Measurements from ENCODE around the gene CAB39L. TPM values are rescaled to one million over a fixed set of nuclear protein-coding genes. Genes with fewer than 3 reads are reported as not detected.

CAB39L gene
- total and polyA plus RNA-seq, 9 of the 15 experiments (the other 6 are each of a cell fraction or from before 2014, with no cell fraction given) = 1.1 to 4.2 (median 2.6) TPM

- 65% methylated on average over 6 of the region's 6 CpGs for WGBS (ENCODE audit: insufficient coverage, low coverage, missing lambda C conversion rate)
- intact Hi-C loops (cut with micrococcal nuclease) (no loop called here), in situ Hi-C loops (cut with MboI) (loop anchor here (5.0 to 10.0 kb wide), 2 partner anchors 127 to 305 kb away; no protein-coding TSS in a partner anchor)
- no peak overlapping the region for H2AFZ ChIP-seq (ENCODE audit: low read depth, low read length)
- DNase-seq (ENCODE audit: extremely low read depth in 1 of 4, low spot score in 3 of 4) = no peak
- H3K4me3 ChIP-seq = no peak overlapping the region
- no peak overlapping the region for H3K4me2 ChIP-seq (ENCODE audit: insufficient read depth, low read length)
- CTCF ChIA-PET (ENCODE audit: low intra/inter-chr PET ratio) = no interaction called here
- no peaks in the 10 kb centered on the region for H3K9me3 ChIP-seq (replicated peaks; ENCODE audit: control insufficient read depth, insufficient read depth, low read depth, low read length)
- H3K4me1 ChIP-seq (replicated peaks in 1 of 2; ENCODE audit: control insufficient read depth in 2 of 2, insufficient read depth in 2 of 2, low read length in 2 of 2) = peaks cover 0 to 6% of the 10 kb centered on the region in 2 experiments; a peak in 3 of 5 replicates
- H3K27ac ChIP-seq (ENCODE audit: extremely low read depth, low read depth, low read length) = no peak overlapping the region
- POLR2A ChIA-PET = interaction anchor here (0.7 kb wide), 1 partner anchor 57 kb away, joined by 3 read pairs; no protein-coding TSS in a partner anchor
- no peaks in the 10 kb centered on the region for H4K20me1 ChIP-seq (replicated peaks; ENCODE audit: control insufficient read depth, insufficient read depth, low read length)
- no peaks in the 10 kb centered on the region for H3K36me3 ChIP-seq (ENCODE audit: control insufficient read depth, insufficient read depth, low read length)
- ATAC-seq = no peak
- FAIRE-seq = no peak
- H3K9ac ChIP-seq (ENCODE audit: insufficient read depth in 1 of 2, low read depth in 2 of 2, low read length in 2 of 2) = no peak overlapping the region
- H3K27me3 ChIP-seq (ENCODE audit: control insufficient read depth in 2 of 2, insufficient read depth in 2 of 2, low read length in 2 of 2) = no peaks in the 10 kb centered on the region
- no peaks in the 10 kb centered on the region for H3K9me1 ChIP-seq (ENCODE audit: control insufficient read depth, insufficient read depth, low read length)
- no peaks in the 10 kb centered on the region for H3K79me2 ChIP-seq (ENCODE audit: control insufficient read depth, insufficient read depth, low read length)
- BruUV-seq (replicated peaks) = no TSS peak
- TF ChIP-seq, protein P1, sequence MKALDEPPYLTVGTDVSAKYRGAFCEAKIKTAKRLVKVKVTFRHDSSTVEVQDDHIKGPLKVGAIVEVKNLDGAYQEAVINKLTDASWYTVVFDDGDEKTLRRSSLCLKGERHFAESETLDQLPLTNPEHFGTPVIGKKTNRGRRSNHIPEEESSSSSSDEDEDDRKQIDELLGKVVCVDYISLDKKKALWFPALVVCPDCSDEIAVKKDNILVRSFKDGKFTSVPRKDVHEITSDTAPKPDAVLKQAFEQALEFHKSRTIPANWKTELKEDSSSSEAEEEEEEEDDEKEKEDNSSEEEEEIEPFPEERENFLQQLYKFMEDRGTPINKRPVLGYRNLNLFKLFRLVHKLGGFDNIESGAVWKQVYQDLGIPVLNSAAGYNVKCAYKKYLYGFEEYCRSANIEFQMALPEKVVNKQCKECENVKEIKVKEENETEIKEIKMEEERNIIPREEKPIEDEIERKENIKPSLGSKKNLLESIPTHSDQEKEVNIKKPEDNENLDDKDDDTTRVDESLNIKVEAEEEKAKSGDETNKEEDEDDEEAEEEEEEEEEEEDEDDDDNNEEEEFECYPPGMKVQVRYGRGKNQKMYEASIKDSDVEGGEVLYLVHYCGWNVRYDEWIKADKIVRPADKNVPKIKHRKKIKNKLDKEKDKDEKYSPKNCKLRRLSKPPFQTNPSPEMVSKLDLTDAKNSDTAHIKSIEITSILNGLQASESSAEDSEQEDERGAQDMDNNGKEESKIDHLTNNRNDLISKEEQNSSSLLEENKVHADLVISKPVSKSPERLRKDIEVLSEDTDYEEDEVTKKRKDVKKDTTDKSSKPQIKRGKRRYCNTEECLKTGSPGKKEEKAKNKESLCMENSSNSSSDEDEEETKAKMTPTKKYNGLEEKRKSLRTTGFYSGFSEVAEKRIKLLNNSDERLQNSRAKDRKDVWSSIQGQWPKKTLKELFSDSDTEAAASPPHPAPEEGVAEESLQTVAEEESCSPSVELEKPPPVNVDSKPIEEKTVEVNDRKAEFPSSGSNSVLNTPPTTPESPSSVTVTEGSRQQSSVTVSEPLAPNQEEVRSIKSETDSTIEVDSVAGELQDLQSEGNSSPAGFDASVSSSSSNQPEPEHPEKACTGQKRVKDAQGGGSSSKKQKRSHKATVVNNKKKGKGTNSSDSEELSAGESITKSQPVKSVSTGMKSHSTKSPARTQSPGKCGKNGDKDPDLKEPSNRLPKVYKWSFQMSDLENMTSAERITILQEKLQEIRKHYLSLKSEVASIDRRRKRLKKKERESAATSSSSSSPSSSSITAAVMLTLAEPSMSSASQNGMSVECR (CRISPR knock-in tag; IDR thresholded peaks at IDR 0.05) = no peak
- no peak for TF ChIP-seq RAD51 (IDR thresholded peaks at IDR 0.05; ENCODE audit: borderline replicate concordance, low read depth)
- TF ChIP-seq MAFG (tag; conservative IDR thresholded peaks at IDR 0.05) = no peak
- TF ChIP-seq ZNF436 (CRISPR knock-in tag; IDR thresholded peaks at IDR 0.05) = no peak
- no peak for TF ChIP-seq E2F8 (IDR thresholded peaks at IDR 0.05; ENCODE audit: low read depth, partially characterized antibody)
- no peak for TF ChIP-seq SMC3 (conservative IDR thresholded peaks at IDR 0.05; ENCODE audit: insufficient read depth, low read depth, low read length)
- no peak for TF ChIP-seq TCF3 (CRISPR knock-in tag; IDR thresholded peaks at IDR 0.05)
- TF ChIP-seq ZNF584 (CRISPR knock-in tag; IDR thresholded peaks at IDR 0.05; ENCODE audit: low read depth) = no peak
- TF ChIP-seq ZNF224 (CRISPR knock-in tag; IDR thresholded peaks at IDR 0.05) = no peak
- no peak for TF ChIP-seq MCM7 (IDR thresholded peaks at IDR 0.05)
- no peak for TF ChIP-seq CREM (IDR thresholded peaks at IDR 0.05; ENCODE audit: low read depth)
- TF ChIP-seq, protein P2, sequence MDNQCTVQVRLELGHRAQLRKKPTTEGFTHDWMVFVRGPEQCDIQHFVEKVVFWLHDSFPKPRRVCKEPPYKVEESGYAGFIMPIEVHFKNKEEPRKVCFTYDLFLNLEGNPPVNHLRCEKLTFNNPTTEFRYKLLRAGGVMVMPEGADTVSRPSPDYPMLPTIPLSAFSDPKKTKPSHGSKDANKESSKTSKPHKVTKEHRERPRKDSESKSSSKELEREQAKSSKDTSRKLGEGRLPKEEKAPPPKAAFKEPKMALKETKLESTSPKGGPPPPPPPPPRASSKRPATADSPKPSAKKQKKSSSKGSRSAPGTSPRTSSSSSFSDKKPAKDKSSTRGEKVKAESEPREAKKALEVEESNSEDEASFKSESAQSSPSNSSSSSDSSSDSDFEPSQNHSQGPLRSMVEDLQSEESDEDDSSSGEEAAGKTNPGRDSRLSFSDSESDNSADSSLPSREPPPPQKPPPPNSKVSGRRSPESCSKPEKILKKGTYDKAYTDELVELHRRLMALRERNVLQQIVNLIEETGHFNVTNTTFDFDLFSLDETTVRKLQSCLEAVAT (IDR thresholded peaks at IDR 0.05) = no peak
- TF ChIP-seq, protein P3, sequence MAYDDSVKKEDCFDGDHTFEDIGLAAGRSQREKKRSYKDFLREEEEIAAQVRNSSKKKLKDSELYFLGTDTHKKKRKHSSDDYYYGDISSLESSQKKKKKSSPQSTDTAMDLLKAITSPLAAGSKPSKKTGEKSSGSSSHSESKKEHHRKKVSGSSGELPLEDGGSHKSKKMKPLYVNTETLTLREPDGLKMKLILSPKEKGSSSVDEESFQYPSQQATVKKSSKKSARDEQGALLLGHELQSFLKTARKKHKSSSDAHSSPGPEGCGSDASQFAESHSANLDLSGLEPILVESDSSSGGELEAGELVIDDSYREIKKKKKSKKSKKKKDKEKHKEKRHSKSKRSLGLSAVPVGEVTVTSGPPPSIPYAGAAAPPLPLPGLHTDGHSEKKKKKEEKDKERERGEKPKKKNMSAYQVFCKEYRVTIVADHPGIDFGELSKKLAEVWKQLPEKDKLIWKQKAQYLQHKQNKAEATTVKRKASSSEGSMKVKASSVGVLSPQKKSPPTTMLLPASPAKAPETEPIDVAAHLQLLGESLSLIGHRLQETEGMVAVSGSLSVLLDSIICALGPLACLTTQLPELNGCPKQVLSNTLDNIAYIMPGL (CRISPR knock-in tag; IDR thresholded peaks at IDR 0.05) = no peak
Observed at GRCh38 chr13:49307365-49307764, 136.5 kb downstream of the CAB39L start.

All from K562 (cell line).